Ectodermal cell (in vitro differentiated cells): ENCODE measurements around the gene ATG10.
"Not testable (repeated sequence)": the region's sequence is repeated elsewhere in the genome, so short reads cannot be mapped to it uniquely, and the experiment has no call there.

Experiments used
- H3K27ac ChIP-seq: 2 replicates; pipeline ENCODE4 v1.7.0; 2013; ENCODE audit warnings: mild to moderate bottlenecking, low read depth, low read length; ENCODE audit not compliant: insufficient read depth, poor library complexity, severe bottlenecking
- H3K27me3 ChIP-seq: 2 replicates; pipeline ENCODE4 v1.7.0; 2013; ENCODE audit warnings: mild to moderate bottlenecking, low read length; ENCODE audit not compliant: insufficient read depth, control insufficient read depth, poor library complexity, severe bottlenecking
- H3K36me3 ChIP-seq: one replicate; pipeline ENCODE4 v1.7.0; 2013; ENCODE audit warnings: low read length; ENCODE audit not compliant: control insufficient read depth, insufficient read depth
- H3K4me1 ChIP-seq: one replicate; pipeline ENCODE4 v1.7.0; 2013; ENCODE audit warnings: low read length; ENCODE audit not compliant: control insufficient read depth, insufficient read depth
- H3K4me3 ChIP-seq: 2 replicates; pipeline ENCODE4 v1.7.0; 2013; ENCODE audit warnings: low read depth, low read length, control low read depth; ENCODE audit not compliant: insufficient read depth
- H3K9me3 ChIP-seq: 2 replicates; pipeline ENCODE4 v1.7.0; 2013; ENCODE audit warnings: mild to moderate bottlenecking, low read length, moderate library complexity; ENCODE audit not compliant: control insufficient read depth
- WGBS, 2 experiments: methylation state at CpG; one replicate each; pipeline ENCODE4 v1.1.7; 2013; ENCODE audit warnings: missing lambda C conversion rate in 2 of 2; 5-methylcytosine and 5-hydroxymethylcytosine counted together

ATG10 gene

DNA sequence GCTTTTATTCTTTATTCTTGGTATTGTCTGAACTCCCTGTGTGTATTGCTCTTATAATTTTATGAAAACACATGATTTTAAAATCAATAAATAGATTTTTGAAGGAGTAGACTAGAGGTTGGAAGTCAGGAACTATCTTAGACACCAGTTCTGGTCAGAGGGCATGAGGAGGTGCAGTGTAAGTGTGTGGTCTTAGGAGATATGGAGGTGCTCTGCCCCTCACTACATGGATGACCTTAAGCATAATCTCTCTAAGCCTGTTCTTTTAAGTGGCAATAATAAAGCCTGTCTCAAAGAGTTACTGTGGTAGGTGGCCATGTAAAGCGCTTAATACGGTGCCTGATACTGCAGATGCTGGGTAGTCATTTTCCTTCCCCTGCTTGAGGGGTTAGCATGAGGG, 272.3 kb downstream of the ATG10 start:
- no peak overlapping the region for H3K4me3 ChIP-seq
- no peaks in the 10 kb centered on the region for H3K27me3 ChIP-seq
- 95 to 97% methylated on average over 2 of the region's 2 CpGs for WGBS, 2 experiments
- H3K9me3 ChIP-seq, result no peaks in the 10 kb centered on the region
- H3K36me3 ChIP-seq, result no peaks in the 10 kb centered on the region
- no peaks in the 10 kb centered on the region for H3K4me1 ChIP-seq
- H3K27ac ChIP-seq, result no peak overlapping the region

DNA sequence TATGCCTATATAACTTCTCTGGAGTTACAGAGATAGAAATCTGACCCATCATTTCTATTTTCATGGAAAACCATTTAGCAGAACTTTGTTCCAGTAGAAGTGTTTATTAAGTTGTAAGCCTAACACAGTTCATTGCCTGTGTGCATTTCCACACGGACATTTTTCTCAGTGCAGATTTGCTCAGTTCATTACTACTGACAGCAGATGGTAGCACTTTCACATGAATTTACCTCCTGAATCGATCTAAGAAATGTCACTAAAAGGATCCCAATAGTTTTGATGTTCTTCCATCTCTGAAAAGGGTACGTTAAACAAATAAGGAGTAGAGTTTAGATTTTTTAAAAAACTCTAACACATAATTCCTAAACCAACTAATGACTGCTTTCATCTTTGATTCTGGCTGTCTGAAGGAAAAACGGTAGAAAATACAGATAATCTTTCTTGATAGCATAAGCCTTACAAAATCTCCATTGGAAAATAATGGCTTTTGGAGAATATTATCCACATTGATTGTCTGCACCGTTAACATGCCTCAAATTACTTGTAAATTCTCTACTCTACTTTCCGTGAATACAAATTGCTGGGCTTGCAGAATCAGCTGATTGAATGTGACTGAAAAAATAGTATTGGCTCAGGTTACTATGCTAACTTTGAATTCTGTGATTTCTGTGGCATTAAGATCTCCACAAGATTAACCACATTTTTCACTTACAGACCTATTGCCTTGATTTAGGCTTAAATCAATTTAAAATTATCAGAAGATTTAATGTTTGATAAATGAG, 273.2 kb downstream of the ATG10 start:
- H3K4me3 ChIP-seq, result no peak overlapping the region
- H3K27ac ChIP-seq, result no peak overlapping the region
- 87 to 88% methylated on average over 4 to 6 of the region's 6 CpGs for WGBS, 2 experiments
- no peaks in the 10 kb centered on the region for H3K4me1 ChIP-seq
- no peaks in the 10 kb centered on the region for H3K36me3 ChIP-seq
- no peaks in the 10 kb centered on the region for H3K9me3 ChIP-seq
- H3K27me3 ChIP-seq, result no peaks in the 10 kb centered on the region

DNA sequence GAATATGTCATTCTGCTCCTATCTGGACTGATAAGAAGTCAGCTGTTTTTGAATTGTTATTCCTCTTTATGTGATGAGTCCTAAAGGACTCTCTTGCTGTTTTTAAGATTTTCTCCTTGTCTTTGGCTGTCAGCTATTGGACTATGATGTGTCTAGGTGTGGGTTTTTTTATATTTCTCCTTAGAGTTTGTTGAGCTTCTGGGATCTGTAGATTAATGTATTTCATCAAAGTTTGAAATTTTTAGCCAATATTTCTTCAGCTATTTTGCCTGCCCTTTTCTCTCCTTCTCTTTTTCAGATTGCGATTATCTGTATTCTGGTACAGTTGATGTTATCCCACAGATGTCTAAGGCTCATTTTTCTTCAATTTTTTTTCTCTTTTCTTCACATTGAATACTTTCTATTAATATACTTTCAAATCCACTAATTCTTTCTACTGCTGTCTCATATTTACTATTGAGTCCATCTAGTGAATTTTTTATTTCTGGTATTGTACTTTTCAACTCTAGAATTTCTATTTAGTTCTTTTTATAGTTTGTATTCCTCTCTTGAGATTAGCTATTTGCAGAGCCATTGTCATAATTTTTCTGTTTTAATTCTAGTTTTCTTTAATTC, 275.2 kb downstream of the ATG10 start:
- H3K27ac ChIP-seq, result no peak overlapping the region
- no peak overlapping the region for H3K4me3 ChIP-seq
- H3K27me3 ChIP-seq, result no peaks in the 10 kb centered on the region
- 91 to 96% methylated on average over 1 of the region's 1 CpG for WGBS, 2 experiments
- no peaks in the 10 kb centered on the region for H3K36me3 ChIP-seq
- H3K4me1 ChIP-seq, result no peaks in the 10 kb centered on the region
- no peaks in the 10 kb centered on the region for H3K9me3 ChIP-seq

GRCh38 chr5:82252744-82253143, 280.9 kb downstream of the ATG10 start:
- H3K4me1 ChIP-seq, result no peaks in the 10 kb centered on the region
- no peaks in the 10 kb centered on the region for H3K27me3 ChIP-seq
- no peak overlapping the region for H3K4me3 ChIP-seq
- H3K36me3 ChIP-seq, result no peaks in the 10 kb centered on the region
- H3K27ac ChIP-seq, result no peak overlapping the region
- H3K9me3 ChIP-seq, result no peaks in the 10 kb centered on the region

- Histone ChIP-seq H3K27me3 (no peaks in the 10 kb centered on the region), H3K36me3 (no peaks in the 10 kb centered on the region)
- 92 to 95% methylated on average over 1 of the region's 1 CpG for WGBS, 2 experiments
These were observed 284.0 kb downstream of the ATG10 start for GRCh38 chr5:82255844-82256243.

DNA sequence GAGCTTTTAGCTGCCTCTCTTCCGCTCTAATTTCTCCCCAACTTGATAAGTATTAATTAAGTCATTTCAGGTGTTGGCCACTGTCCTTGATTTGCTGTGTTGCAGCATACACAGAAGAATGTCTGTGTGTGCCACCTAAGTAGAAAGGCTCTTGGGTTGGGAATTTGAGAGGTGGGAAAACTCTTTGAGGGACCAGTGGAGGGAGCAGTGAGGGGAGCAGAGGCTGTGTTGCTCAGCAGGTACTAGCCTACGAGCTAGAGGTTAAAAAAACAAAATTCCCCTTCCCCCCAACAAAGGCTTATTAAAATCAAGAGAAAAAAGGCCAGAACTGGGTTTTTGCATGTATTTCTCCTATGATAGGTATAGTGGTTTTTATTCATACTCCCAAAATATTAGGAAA, 285.4 kb downstream of the ATG10 start:
- H3K9me3 ChIP-seq, result no peaks in the 10 kb centered on the region
- WGBS, 2 experiments, result 88 to 92% methylated on average over 1 of the region's 2 CpGs
- H3K27me3 ChIP-seq, result no peaks in the 10 kb centered on the region
- no peaks in the 10 kb centered on the region for H3K36me3 ChIP-seq
- no peak overlapping the region for H3K27ac ChIP-seq
- no peak overlapping the region for H3K4me3 ChIP-seq
- no peaks in the 10 kb centered on the region for H3K4me1 ChIP-seq

More at GRCh38 chr5:82255844-82256243, 284.0 kb downstream of the ATG10 start:
- Histone ChIP-seq H3K27ac (no peak overlapping the region), H3K4me1 (no peaks in the 10 kb centered on the region), H3K4me3 (no peak overlapping the region), H3K9me3 (no peaks in the 10 kb centered on the region)

- 69 to 77% methylated on average over 3 of the region's 3 CpGs for WGBS, 2 experiments
- Histone ChIP-seq H3K27me3 (no peaks in the 10 kb centered on the region), H3K4me3 (no peak overlapping the region)
These were observed 285.9 kb downstream of the ATG10 start for GRCh38 chr5:82257729-82258128.

DNA sequence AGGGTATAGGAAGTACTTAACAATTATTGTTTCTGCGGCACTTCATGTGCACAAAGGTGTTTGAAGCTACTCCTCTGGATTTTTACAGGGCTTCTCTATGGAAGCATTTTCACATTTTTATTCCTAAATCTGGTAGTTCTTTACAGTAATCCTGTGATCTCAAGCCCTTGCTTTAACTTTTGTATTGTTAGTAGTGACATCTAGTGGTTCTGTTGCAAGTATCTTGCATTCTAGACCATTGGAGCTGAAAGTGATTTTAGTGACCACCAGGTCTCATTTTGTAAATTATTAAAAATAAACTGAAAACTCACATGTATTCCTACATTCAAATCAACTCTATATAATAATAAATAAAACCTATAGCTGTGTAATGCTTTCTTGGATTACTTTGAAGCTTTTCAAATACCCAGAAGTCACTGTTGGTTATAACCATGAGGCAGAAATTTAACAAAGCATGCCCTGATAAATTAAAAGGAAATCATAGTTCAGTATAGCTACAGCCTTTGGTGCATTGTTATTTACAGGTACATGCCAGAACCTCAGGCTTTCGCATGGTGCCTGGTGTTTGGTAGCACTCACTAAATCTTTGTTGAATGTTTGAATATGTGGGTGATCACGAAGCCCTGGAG, 287.5 kb downstream of the ATG10 start:
- Histone ChIP-seq H3K27me3 (no peaks in the 10 kb centered on the region), H3K27ac (no peak overlapping the region), H3K4me3 (no peak overlapping the region), H3K36me3 (no peaks in the 10 kb centered on the region), H3K4me1 (no peaks in the 10 kb centered on the region), H3K9me3 (no peaks in the 10 kb centered on the region)
- 87 to 96% methylated on average over 3 of the region's 3 CpGs for WGBS, 2 experiments

More at GRCh38 chr5:82257729-82258128, 285.9 kb downstream of the ATG10 start:
- no peaks in the 10 kb centered on the region for H3K9me3 ChIP-seq
- no peaks in the 10 kb centered on the region for H3K4me1 ChIP-seq
- H3K27ac ChIP-seq, result no peak overlapping the region
- H3K36me3 ChIP-seq, result no peaks in the 10 kb centered on the region

- H3K36me3 ChIP-seq, result no peaks in the 10 kb centered on the region
- H3K9me3 ChIP-seq, result no peaks in the 10 kb centered on the region
- H3K27me3 ChIP-seq, result no peaks in the 10 kb centered on the region
- H3K27ac ChIP-seq, result no peak overlapping the region
- no peaks in the 10 kb centered on the region for H3K4me1 ChIP-seq
- WGBS, 2 experiments, result 89 to 94% methylated on average over 4 of the region's 4 CpGs
- no peak overlapping the region for H3K4me3 ChIP-seq
These were observed 293.2 kb downstream of the ATG10 start for GRCh38 chr5:82265047-82265446.

- H3K27me3 ChIP-seq, H3K4me3 ChIP-seq, H3K9me3 ChIP-seq, H3K36me3 ChIP-seq, H3K4me1 ChIP-seq, H3K27ac ChIP-seq: not testable (repeated sequence)
- WGBS, 2 experiments, result 97% methylated on average over 6 to 8 of the region's 9 CpGs
These were observed 295.6 kb downstream of the ATG10 start for GRCh38 chr5:82267297-82267933.
